Upper lobe of left lung (tissue), 4 donors: ENCODE measurements around the gene NOP56.

Experiments
- EP300 ChIP-seq, 4 donors: sonication (generic); formaldehyde crosslinking; IDR thresholded peaks; one replicate each; pipeline ENCODE4 v1.5.1; 2017; ENCODE audit warnings: antibody characterized with exemption in 4 of 4, control low read depth in 2 of 4
- POLR2A ChIP-seq, 4 donors: fragments of 450-650 bp; IDR thresholded peaks; one replicate each; pipeline ENCODE4 v1.5.1; 2016 to 2017; ENCODE audit warnings: antibody characterized with exemption in 4 of 4, mild to moderate bottlenecking in 2 of 4
- POLR2AphosphoS5 ChIP-seq, 2 donors: sonication (generic); formaldehyde crosslinking; IDR thresholded peaks; one replicate each; pipeline ENCODE4 v1.5.1; 2017; ENCODE audit warnings: antibody characterized with exemption in 2 of 2
- TF ChIP-seq, protein P1 (sequence below), 6 experiments: fragments of 450-650 bp in 4 of 6; fragments of 200-600 bp in 2 of 6; sonication (generic) in 2 of 6; IDR thresholded peaks; one replicate each; pipeline ENCODE4 v1.5.1; 2016 to 2019; ENCODE audit warnings: antibody characterized with exemption in 6 of 6

DNA sequence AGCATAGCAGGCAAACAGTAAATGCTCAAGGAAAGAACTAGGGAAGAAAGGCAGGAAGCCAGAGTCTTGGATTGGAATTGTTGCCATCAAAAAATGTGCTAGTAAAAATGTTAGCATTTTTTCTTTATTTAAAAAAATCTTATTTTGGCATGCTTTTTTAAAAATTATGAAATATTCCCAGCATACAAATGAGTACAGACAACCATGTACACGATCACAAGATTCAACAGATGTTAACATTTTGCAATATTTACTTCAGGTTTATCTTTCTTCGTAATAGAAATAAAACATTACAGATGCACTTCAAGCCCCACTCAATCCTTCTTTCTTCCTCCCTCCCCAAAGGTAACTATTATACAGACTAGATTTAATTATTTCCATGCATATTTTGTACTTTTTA lies 27.4 kb upstream of the NOP56 start:
- TF ChIP-seq POLR2AphosphoS5 (IDR thresholded peaks at IDR 0.05) (no peak), EP300 (IDR thresholded peaks at IDR 0.05) (no peak), POLR2A (IDR thresholded peaks at IDR 0.05) (no peak)
- TF ChIP-seq, protein P1, sequence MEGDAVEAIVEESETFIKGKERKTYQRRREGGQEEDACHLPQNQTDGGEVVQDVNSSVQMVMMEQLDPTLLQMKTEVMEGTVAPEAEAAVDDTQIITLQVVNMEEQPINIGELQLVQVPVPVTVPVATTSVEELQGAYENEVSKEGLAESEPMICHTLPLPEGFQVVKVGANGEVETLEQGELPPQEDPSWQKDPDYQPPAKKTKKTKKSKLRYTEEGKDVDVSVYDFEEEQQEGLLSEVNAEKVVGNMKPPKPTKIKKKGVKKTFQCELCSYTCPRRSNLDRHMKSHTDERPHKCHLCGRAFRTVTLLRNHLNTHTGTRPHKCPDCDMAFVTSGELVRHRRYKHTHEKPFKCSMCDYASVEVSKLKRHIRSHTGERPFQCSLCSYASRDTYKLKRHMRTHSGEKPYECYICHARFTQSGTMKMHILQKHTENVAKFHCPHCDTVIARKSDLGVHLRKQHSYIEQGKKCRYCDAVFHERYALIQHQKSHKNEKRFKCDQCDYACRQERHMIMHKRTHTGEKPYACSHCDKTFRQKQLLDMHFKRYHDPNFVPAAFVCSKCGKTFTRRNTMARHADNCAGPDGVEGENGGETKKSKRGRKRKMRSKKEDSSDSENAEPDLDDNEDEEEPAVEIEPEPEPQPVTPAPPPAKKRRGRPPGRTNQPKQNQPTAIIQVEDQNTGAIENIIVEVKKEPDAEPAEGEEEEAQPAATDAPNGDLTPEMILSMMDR (IDR thresholded peaks at IDR 0.05): no peak
